SK-N-SH treated with all-trans-retinoic acid at 6 μM for 48 hours (cell line): ENCODE results near the gene PTPRJ.

Experiments
- ARNTL ChIP-seq: fragments of 450-650 bp; formaldehyde crosslinking; IDR thresholded peaks from 2 replicates; pipeline ENCODE4 v1.5.0; 2020; ENCODE audit warnings: low read depth, mild to moderate bottlenecking, moderate library complexity, borderline replicate concordance
- CREB5 ChIP-seq: fragments of 250-450 bp; sonication (Bioruptor Pico); IDR thresholded peaks from 2 replicates; pipeline ENCODE4 v1.5.1; 2020; ENCODE audit warnings: low read depth, mild to moderate bottlenecking, moderate library complexity
- PATZ1 ChIP-seq: fragments of 250-450 bp; sonication (Bioruptor Pico); IDR thresholded peaks from 2 replicates; pipeline ENCODE4 v1.8.0; 2020; ENCODE audit warnings: mild to moderate bottlenecking, moderate library complexity, borderline replicate concordance
- POU6F1 ChIP-seq: fragments of 250-450 bp; sonication (Bioruptor Pico); IDR thresholded peaks from 2 replicates; pipeline ENCODE4 v1.8.0; 2021; ENCODE audit warnings: low read depth, mild to moderate bottlenecking, moderate library complexity, borderline replicate concordance
- RARB ChIP-seq: fragments of 250-450 bp; sonication (Bioruptor Pico); IDR thresholded peaks from 2 replicates; pipeline ENCODE4 v1.8.0; 2021; ENCODE audit warnings: mild to moderate bottlenecking, moderate library complexity
- SNAI2 ChIP-seq: fragments of 250-450 bp; sonication (Bioruptor Pico); IDR thresholded peaks from 2 replicates; pipeline ENCODE4 v1.5.0; 2020; ENCODE audit warnings: mild to moderate bottlenecking, moderate library complexity
- ZC3H10 ChIP-seq: fragments of 250-450 bp; sonication (Bioruptor Pico); IDR thresholded peaks from 2 replicates; pipeline ENCODE4 v1.5.1; 2021; ENCODE audit warnings: mild to moderate bottlenecking, moderate library complexity
- ZFP3 ChIP-seq: fragments of 250-450 bp; sonication (Bioruptor Pico); IDR thresholded peaks from 2 replicates; pipeline ENCODE4 v1.5.0; 2020; ENCODE audit warnings: mild to moderate bottlenecking, moderate library complexity
- ZFP30 ChIP-seq: fragments of 450-650 bp; formaldehyde crosslinking; IDR thresholded peaks from 2 replicates; pipeline ENCODE4 v1.5.0; 2022; ENCODE audit warnings: mild to moderate bottlenecking, moderate library complexity
- ZNF70 ChIP-seq: fragments of 450-650 bp; formaldehyde crosslinking; IDR thresholded peaks from 2 replicates; pipeline ENCODE4 v1.5.0; 2020; ENCODE audit warnings: mild to moderate bottlenecking, moderate library complexity

- TF ChIP-seq PATZ1 (CRISPR knock-in tag) (no peak), ARNTL (CRISPR knock-in tag) (no peak), ZC3H10 (CRISPR knock-in tag) (no peak), ZNF70 (no peak), RARB (CRISPR knock-in tag) (no peak), ZFP3 (CRISPR knock-in tag) (no peak), CREB5 (CRISPR knock-in tag) (no peak), POU6F1 (CRISPR knock-in tag) (no peak), ZFP30 (no peak), SNAI2 (CRISPR knock-in tag) (no peak)
Observed at GRCh38 chr11:47950396-47950795, 30.0 kb upstream of the PTPRJ start.
